Dendritic cell treated with granulocyte-macrophage colony-stimulating factor and Interleukin-4, amounts not matched to agents 40 ng/mL and 50 ng/mL, for 4 days (primary cell): ENCODE results near the gene DNMBP.
A peak's percentile ranks its signal among the peaks of the same experiment; 100 is the strongest.

Experiments used
- H3K27ac Mint-ChIP-seq: one replicate; pipeline ENCODE4 v1.8.0; 2022; ENCODE audit warnings: mild to moderate bottlenecking, mixed read lengths
- H3K27me3 Mint-ChIP-seq: one replicate; pipeline ENCODE4 v1.8.0; 2022; ENCODE audit warnings: mild to moderate bottlenecking, mixed read lengths
- H3K36me3 Mint-ChIP-seq: one replicate; pipeline ENCODE4 v1.8.0; 2022; ENCODE audit warnings: low read depth, mixed read lengths
- H3K4me1 Mint-ChIP-seq: one replicate; pipeline ENCODE4 v1.8.0; 2022; ENCODE audit warnings: low read depth, mixed read lengths
- H3K4me3 Mint-ChIP-seq: one replicate; pipeline ENCODE4 v1.8.0; 2022; ENCODE audit warnings: mild to moderate bottlenecking, moderate library complexity, mixed read lengths
- H3K9me3 Mint-ChIP-seq: one replicate; pipeline ENCODE4 v1.8.0; 2022; ENCODE audit warnings: mixed read lengths
- intact Hi-C: fragments of 100-400 bp; cut with micrococcal nuclease; formaldehyde crosslinking; loops from one replicate; pipeline ENCODE4 v1.15.0; 2022

The DNMBP gene

GRCh38 chr10:100008142-100008522 lies 1.6 kb downstream of the DNMBP start:
- H3K4me3 Mint-ChIP-seq, result no peak overlapping the region
- H3K27ac Mint-ChIP-seq, result no peak overlapping the region

GRCh38 chr10:100007231-100008141 lies 2.3 kb downstream of the DNMBP start:
- intact Hi-C loops, result no loop called here
- Mint-ChIP-seq H3K27me3 (peaks cover 15% of the 10 kb centered on the region), H3K9me3 (no peaks in the 10 kb centered on the region), H3K4me1 (peaks cover 55% of the 10 kb centered on the region), H3K27ac (peak overlapping the region; percentile 73), H3K36me3 (no peaks in the 10 kb centered on the region), H3K4me3 (no peak overlapping the region)

More at GRCh38 chr10:100008142-100008522, 1.6 kb downstream of the DNMBP start:
- intact Hi-C loops, result no loop called here
- Mint-ChIP-seq H3K4me1 (peaks cover 55% of the 10 kb centered on the region), H3K9me3 (no peaks in the 10 kb centered on the region), H3K27me3 (peaks cover 15% of the 10 kb centered on the region), H3K36me3 (no peaks in the 10 kb centered on the region)

- Mint-ChIP-seq H3K4me1 (peaks cover 59% of the 10 kb centered on the region), H3K27ac (peak overlapping the region; percentile 73), H3K27me3 (peaks cover 8% of the 10 kb centered on the region), H3K9me3 (no peaks in the 10 kb centered on the region), H3K4me3 (no peak overlapping the region), H3K36me3 (no peaks in the 10 kb centered on the region)
- intact Hi-C loops, result no loop called here
Measured at GRCh38 chr10:100006243-100006886, 3.4 kb downstream of the DNMBP start.

GRCh38 chr10:100004805-100005510 lies 4.8 kb downstream of the DNMBP start:
- Mint-ChIP-seq H3K4me3 (no peak overlapping the region), H3K27me3 (peaks cover under 1% of the 10 kb centered on the region), H3K4me1 (peaks cover 49% of the 10 kb centered on the region), H3K9me3 (no peaks in the 10 kb centered on the region), H3K27ac (no peak overlapping the region), H3K36me3 (no peaks in the 10 kb centered on the region)
- intact Hi-C loops, result no loop called here

GRCh38 chr10:100000109-100000644 lies 9.6 kb downstream of the DNMBP start:
- Mint-ChIP-seq H3K36me3 (no peaks in the 10 kb centered on the region), H3K27ac (no peak overlapping the region), H3K9me3 (no peaks in the 10 kb centered on the region), H3K4me3 (no peak overlapping the region), H3K27me3 (no peaks in the 10 kb centered on the region), H3K4me1 (peaks cover 19% of the 10 kb centered on the region)
- intact Hi-C loops, result no loop called here

- Mint-ChIP-seq H3K27ac (no peak overlapping the region), H3K36me3 (no peaks in the 10 kb centered on the region), H3K4me3 (no peak overlapping the region), H3K9me3 (no peaks in the 10 kb centered on the region), H3K27me3 (no peaks in the 10 kb centered on the region), H3K4me1 (peaks cover 19% of the 10 kb centered on the region)
- intact Hi-C loops, result no loop called here
Measured at GRCh38 chr10:99999319-100000108, 10.2 kb downstream of the DNMBP start.

- H3K4me1 Mint-ChIP-seq, result peaks cover 19% of the 10 kb centered on the region
Measured at GRCh38 chr10:99998889-99999288, 10.9 kb downstream of the DNMBP start.

GRCh38 chr10:99996671-99997648 lies 12.8 kb downstream of the DNMBP start:
- no peaks in the 10 kb centered on the region for H3K36me3 Mint-ChIP-seq
- H3K4me1 Mint-ChIP-seq, result peaks cover 24% of the 10 kb centered on the region
- H3K27ac Mint-ChIP-seq, result peak overlapping the region; percentile 22
- no peak overlapping the region for H3K4me3 Mint-ChIP-seq
- intact Hi-C loops, result no loop called here
- no peaks in the 10 kb centered on the region for H3K9me3 Mint-ChIP-seq
- no peaks in the 10 kb centered on the region for H3K27me3 Mint-ChIP-seq

More at GRCh38 chr10:99998889-99999288, 10.9 kb downstream of the DNMBP start:
- intact Hi-C loops, result no loop called here
- H3K36me3 Mint-ChIP-seq, result no peaks in the 10 kb centered on the region
- no peak overlapping the region for H3K4me3 Mint-ChIP-seq
- no peaks in the 10 kb centered on the region for H3K27me3 Mint-ChIP-seq
- H3K9me3 Mint-ChIP-seq, result no peaks in the 10 kb centered on the region
- no peak overlapping the region for H3K27ac Mint-ChIP-seq

- no peaks in the 10 kb centered on the region for H3K9me3 Mint-ChIP-seq
- no peaks in the 10 kb centered on the region for H3K36me3 Mint-ChIP-seq
- H3K4me3 Mint-ChIP-seq, result no peak overlapping the region
- no peaks in the 10 kb centered on the region for H3K27me3 Mint-ChIP-seq
- intact Hi-C loops, result no loop called here
- peaks cover 23% of the 10 kb centered on the region for H3K4me1 Mint-ChIP-seq
- H3K27ac Mint-ChIP-seq, result peak overlapping the region; percentile 85
Measured at GRCh38 chr10:99995713-99996112, 14.0 kb downstream of the DNMBP start.

GRCh38 chr10:99995269-99995668 lies 14.5 kb downstream of the DNMBP start:
- peak overlapping the region; percentile 85 for H3K27ac Mint-ChIP-seq
- no peaks in the 10 kb centered on the region for H3K27me3 Mint-ChIP-seq
- H3K4me3 Mint-ChIP-seq, result no peak overlapping the region
- H3K36me3 Mint-ChIP-seq, result no peaks in the 10 kb centered on the region
- no peaks in the 10 kb centered on the region for H3K9me3 Mint-ChIP-seq
- intact Hi-C loops, result no loop called here
- H3K4me1 Mint-ChIP-seq, result peaks cover 23% of the 10 kb centered on the region

GRCh38 chr10:99994801-99995200 lies 14.9 kb downstream of the DNMBP start:
- peak overlapping the region; percentile 13 for H3K4me3 Mint-ChIP-seq
- no peaks in the 10 kb centered on the region for H3K9me3 Mint-ChIP-seq
- no peaks in the 10 kb centered on the region for H3K27me3 Mint-ChIP-seq
- H3K36me3 Mint-ChIP-seq, result no peaks in the 10 kb centered on the region
- peaks cover 23% of the 10 kb centered on the region for H3K4me1 Mint-ChIP-seq
- peak overlapping the region; percentile 85 for H3K27ac Mint-ChIP-seq
- intact Hi-C loops, result no loop called here
